SK-N-SH treated with all-trans-retinoic acid at 6 μM for 48 hours (cell line): ENCODE data around the gene AP4S1.

ENCODE experiments used
- ARNTL ChIP-seq: fragments of 450-650 bp; formaldehyde crosslinking; IDR thresholded peaks from 2 replicates; pipeline ENCODE4 v1.5.0; 2020; ENCODE audit warnings: low read depth, mild to moderate bottlenecking, moderate library complexity, borderline replicate concordance
- BACH2 ChIP-seq: fragments of 250-450 bp; sonication (Bioruptor Pico); IDR thresholded peaks from 2 replicates; pipeline ENCODE4 v1.9.0; 2021; ENCODE audit warnings: mild to moderate bottlenecking, borderline replicate concordance
- CREB5 ChIP-seq: fragments of 250-450 bp; sonication (Bioruptor Pico); IDR thresholded peaks from 2 replicates; pipeline ENCODE4 v1.5.1; 2020; ENCODE audit warnings: low read depth, mild to moderate bottlenecking, moderate library complexity
- SNAI2 ChIP-seq: fragments of 250-450 bp; sonication (Bioruptor Pico); IDR thresholded peaks from 2 replicates; pipeline ENCODE4 v1.5.0; 2020; ENCODE audit warnings: mild to moderate bottlenecking, moderate library complexity
- TCF4 ChIP-seq: fragments of 250-450 bp; sonication (Bioruptor Pico); IDR thresholded peaks from 2 replicates; pipeline ENCODE4 v1.8.0; 2021; ENCODE audit warnings: mild to moderate bottlenecking, moderate library complexity, borderline replicate concordance
- ZFP30 ChIP-seq: fragments of 450-650 bp; formaldehyde crosslinking; IDR thresholded peaks from 2 replicates; pipeline ENCODE4 v1.5.0; 2022; ENCODE audit warnings: mild to moderate bottlenecking, moderate library complexity

GRCh38 chr14:31133133-31133532 is 107.7 kb downstream of the AP4S1 start:
- TF ChIP-seq TCF4 (CRISPR knock-in tag) (no peak), ZFP30 (CRISPR knock-in tag) (no peak), BACH2 (CRISPR knock-in tag) (no peak), CREB5 (CRISPR knock-in tag) (no peak), SNAI2 (CRISPR knock-in tag) (no peak), ARNTL (CRISPR knock-in tag) (no peak)
